ENCODE measurements around the gene PDIA2.

Gene PDIA2

GRCh38 chr16:283033-283805 lies at the start of gene PDIA2:
TSS of gene PDIA2 (plus strand) at chr16:283164. CDS start at chr16:283170, 6 bp downstream.
- no peak for TF ChIP-seq CTCF (IDR thresholded peaks at IDR 0.05)
- TF ChIP-seq ZFX (IDR thresholded peaks at IDR 0.05; ENCODE audit: borderline replicate concordance): no peak
- no peak within 1 kb of the TSS for H3K27ac ChIP-seq

GRCh38 chr16:234468-235305 lies 48.3 kb upstream of the PDIA2 start, which contains the start of gene FAM234A:
TSS of gene FAM234A (plus strand) at chr16:234821. CDS start at chr16:254414, 19,593 bp downstream.
- TF ChIP-seq CTCF (IDR thresholded peaks at IDR 0.05) (peak; percentile 34), ZFX (IDR thresholded peaks at IDR 0.05; ENCODE audit: borderline replicate concordance) (no peak)
- H3K27ac ChIP-seq: peak within 1 kb of the TSS; percentile 87

- TF ChIP-seq CTCF (IDR thresholded peaks at IDR 0.05) (no peak), ZFX (IDR thresholded peaks at IDR 0.05; ENCODE audit: borderline replicate concordance) (no peak)
- H3K27ac ChIP-seq: peak overlapping the region; percentile 26; the same call in 1 of the 2 replicates
Measured at GRCh38 chr16:239948-240277, 43.1 kb upstream of the PDIA2 start.

GRCh38 chr16:240559-240958 lies 42.4 kb upstream of the PDIA2 start:
- TF ChIP-seq CTCF (IDR thresholded peaks at IDR 0.05): no peak
- TF ChIP-seq ZFX (IDR thresholded peaks at IDR 0.05; ENCODE audit: borderline replicate concordance): no peak
- H3K27ac ChIP-seq: no peak overlapping the region

- no peak for TF ChIP-seq CTCF (IDR thresholded peaks at IDR 0.05)
- TF ChIP-seq ZFX (IDR thresholded peaks at IDR 0.05; ENCODE audit: borderline replicate concordance): no peak
- H3K27ac ChIP-seq: no peak overlapping the region
Measured at GRCh38 chr16:242281-242680, 40.7 kb upstream of the PDIA2 start.

GRCh38 chr16:243348-243747 lies 39.6 kb upstream of the PDIA2 start:
- H3K27ac ChIP-seq: no peak overlapping the region
- TF ChIP-seq ZFX (IDR thresholded peaks at IDR 0.05; ENCODE audit: borderline replicate concordance) (no peak), CTCF (IDR thresholded peaks at IDR 0.05) (no peak)

- TF ChIP-seq CTCF (IDR thresholded peaks at IDR 0.05): no peak
- no peak for TF ChIP-seq ZFX (IDR thresholded peaks at IDR 0.05; ENCODE audit: borderline replicate concordance)
- H3K27ac ChIP-seq: no peak overlapping the region
Measured at GRCh38 chr16:245105-245504, 37.9 kb upstream of the PDIA2 start.

Data from 22Rv1 (cell line).